D721Med (cell line): ENCODE measurements around the gene SH2B3.

ENCODE experiments used
- DNase-seq: peaks from one replicate; pipeline ENCODE4 v3.0.0; 2011; ENCODE audit warnings: low spot score; ENCODE audit not compliant: insufficient read length
- FAIRE-seq: peaks from 2 replicates; lab custom pipeline; 2011; peaks lifted over from hg19 to GRCh38; lab: Jason Lieb, UNC
- TF ChIP-seq, protein P1 (sequence below): IDR thresholded peaks from 2 replicates; pipeline ENCODE4 v1.5.1; 2012; ENCODE audit warnings: mild to moderate bottlenecking, control low read depth; ENCODE audit not compliant: insufficient read depth; ENCODE audit errors: missing control alignments

The SH2B3 gene

DNA sequence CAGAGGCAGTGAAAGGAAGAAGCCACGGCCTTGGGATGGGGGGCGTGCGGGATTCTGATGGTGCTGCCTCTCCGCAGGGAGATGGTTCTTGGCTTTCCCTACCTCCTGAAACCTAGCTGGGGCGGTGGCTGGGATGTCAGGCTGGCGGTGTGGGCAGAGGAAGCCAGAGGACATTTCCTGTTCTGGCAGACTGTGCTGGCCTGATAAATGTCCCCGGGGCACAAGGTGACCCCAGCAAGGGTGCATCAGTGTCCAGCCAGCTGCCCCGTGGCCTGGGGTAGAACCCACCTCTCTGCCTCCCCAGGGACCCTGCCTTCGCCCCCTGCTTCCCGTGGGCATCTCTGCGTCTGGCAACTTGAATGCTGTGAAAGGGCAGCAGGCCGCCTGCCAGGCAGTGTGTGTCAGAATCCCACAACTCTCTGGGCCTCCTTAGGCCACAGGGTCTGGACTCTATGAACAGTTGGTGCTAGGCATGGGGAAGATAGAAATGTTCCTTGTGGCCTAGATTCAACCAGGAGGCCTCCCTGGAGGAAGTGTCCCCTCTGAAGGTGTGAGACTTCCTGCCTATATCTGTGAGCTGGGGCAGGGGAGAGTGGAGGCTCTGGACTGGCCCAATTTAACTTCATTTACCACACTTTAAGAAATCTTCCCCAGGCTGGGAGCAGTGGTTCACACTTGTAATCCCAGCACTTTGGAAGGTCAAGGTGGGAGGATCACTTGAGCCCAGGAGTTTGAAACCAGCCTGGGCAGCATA lies 4.9 kb downstream of the SH2B3 start:
- no peak for DNase-seq
- no peak for FAIRE-seq
- TF ChIP-seq, protein P1, sequence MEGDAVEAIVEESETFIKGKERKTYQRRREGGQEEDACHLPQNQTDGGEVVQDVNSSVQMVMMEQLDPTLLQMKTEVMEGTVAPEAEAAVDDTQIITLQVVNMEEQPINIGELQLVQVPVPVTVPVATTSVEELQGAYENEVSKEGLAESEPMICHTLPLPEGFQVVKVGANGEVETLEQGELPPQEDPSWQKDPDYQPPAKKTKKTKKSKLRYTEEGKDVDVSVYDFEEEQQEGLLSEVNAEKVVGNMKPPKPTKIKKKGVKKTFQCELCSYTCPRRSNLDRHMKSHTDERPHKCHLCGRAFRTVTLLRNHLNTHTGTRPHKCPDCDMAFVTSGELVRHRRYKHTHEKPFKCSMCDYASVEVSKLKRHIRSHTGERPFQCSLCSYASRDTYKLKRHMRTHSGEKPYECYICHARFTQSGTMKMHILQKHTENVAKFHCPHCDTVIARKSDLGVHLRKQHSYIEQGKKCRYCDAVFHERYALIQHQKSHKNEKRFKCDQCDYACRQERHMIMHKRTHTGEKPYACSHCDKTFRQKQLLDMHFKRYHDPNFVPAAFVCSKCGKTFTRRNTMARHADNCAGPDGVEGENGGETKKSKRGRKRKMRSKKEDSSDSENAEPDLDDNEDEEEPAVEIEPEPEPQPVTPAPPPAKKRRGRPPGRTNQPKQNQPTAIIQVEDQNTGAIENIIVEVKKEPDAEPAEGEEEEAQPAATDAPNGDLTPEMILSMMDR, result no peak

DNA sequence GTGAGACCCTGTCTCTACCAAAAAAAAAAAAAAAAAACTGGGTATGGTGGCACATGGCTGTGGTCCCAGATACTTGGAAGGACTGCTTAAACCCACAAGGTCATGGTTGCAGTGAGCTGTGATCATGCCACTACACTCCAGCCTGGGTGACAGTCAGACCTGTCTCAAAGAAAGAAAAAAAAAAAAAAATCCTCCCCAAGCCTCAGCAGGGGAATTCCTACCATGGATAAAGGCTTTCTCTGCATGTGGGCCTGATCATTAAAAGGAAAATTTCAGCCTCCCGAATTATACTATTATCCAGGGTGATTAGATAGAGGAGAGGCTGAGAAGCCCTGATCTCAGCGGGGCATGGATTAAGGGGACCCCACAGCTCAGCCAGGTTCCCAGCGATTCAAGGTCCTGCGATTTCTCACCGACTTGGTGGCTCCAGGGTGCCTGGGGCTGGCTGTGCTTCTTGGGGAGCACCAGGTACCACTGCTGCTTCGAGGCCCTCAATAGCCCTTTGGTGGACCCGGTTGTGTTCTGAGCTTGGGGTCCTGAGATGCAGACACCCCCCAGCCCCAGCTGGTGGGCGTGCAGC lies 5.6 kb downstream of the SH2B3 start:
- FAIRE-seq (no peak), DNase-seq (no peak)
- TF ChIP-seq, protein P1, result no peak

DNA sequence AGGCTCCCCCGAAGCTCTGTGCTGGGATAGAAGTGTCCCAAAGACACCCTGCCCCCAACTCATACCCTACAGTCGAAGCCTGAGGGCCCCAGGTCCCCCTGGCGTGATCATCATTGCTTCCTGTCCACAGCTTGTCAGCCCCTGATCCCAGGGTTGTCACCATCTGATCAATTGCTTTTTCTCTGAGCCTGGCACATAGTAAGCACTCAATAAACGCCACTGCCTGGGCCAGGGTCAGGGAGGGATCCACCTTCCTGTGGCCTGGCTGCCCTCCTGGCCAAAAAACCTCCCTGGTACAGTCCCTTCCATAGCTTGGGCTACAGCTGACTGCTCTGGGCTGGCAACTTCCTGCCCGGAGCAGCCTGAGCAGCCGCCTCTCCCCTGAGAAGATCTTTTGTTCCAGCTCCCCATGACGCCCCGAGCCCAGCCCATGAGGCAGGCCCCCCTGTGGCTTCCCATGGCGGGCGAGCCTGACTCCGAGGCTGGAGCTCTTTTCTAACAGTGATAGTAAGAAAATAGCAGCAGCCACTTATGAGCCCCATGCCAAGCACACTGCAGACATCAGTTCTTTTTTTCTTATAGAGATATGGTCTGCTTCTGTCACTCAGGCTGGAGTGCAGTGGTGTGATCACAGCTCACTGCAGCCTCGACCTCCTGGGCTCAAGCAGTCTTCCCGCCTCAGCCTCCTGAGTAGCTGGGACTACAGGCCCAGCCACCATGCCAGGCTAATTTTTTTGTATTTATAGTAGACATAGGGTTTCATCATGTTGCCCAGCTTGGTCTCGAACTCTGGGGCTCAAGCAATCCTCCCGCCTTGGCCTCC lies 6.5 kb downstream of the SH2B3 start:
- TF ChIP-seq, protein P1, result no peak
- no peak for DNase-seq
- FAIRE-seq, result no peak

DNA sequence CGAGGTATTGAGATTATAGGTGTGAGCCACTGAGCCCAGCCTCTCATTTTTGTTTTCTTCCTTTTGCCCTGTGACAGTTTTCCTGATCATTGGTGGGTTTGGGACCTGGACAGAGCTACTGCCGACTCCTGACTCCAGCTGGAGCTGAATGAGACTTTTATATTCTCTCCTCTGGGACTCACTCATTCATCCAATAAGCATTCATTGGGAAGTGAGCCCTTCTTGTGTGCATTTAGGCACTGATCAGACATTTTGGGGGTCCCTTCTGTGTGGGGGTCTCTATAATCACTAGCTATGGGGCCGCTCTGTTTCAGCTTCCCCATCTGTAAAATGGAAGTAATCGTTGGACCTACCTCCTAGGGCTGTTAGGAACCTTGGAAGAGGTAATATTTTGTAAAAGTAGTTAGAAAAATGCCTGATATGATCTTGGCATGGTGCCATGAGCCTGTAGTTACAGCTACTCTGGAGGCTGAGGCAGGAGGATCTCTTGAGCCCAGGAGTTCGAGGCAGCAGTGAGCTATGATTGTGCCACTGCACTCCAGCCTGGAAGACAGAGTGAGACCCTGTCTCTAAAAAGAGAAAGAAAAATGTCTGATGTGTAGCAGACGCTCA lies 7.2 kb downstream of the SH2B3 start:
- DNase-seq (no peak), FAIRE-seq (no peak)
- TF ChIP-seq, protein P1, result no peak

DNA sequence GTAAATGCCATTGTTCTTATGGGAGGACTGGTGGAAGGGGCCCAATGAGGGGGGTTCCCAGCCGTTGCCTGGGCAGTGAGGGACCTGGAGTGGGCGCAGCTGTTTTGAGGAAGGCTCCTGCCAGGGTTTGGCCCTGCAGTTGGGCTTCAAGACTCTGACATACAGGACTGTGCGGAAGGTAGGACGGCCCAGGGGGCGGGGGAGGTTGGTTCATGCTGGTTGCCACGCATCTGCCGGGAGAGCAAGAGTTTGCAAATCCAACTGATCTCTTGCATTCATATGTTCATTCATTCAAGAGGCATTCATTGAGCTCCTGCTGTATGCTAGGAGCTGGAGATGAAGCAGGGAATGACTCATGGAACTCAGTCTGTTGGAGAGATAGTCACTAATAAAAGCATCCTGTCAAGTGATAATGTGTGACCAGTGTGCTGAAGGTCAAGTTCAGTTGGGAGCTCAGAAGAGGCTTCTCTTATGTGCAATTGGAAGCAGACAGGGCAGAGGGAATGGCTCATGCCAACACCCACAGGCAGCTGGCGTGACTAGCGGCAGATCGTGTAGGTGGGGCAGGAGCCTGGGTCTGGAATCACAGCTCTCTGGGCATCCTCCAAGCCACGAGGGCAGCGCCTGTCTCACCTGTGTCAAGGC lies 7.8 kb downstream of the SH2B3 start:
- DNase-seq (no peak), FAIRE-seq (no peak)
- TF ChIP-seq, protein P1, result no peak

DNA sequence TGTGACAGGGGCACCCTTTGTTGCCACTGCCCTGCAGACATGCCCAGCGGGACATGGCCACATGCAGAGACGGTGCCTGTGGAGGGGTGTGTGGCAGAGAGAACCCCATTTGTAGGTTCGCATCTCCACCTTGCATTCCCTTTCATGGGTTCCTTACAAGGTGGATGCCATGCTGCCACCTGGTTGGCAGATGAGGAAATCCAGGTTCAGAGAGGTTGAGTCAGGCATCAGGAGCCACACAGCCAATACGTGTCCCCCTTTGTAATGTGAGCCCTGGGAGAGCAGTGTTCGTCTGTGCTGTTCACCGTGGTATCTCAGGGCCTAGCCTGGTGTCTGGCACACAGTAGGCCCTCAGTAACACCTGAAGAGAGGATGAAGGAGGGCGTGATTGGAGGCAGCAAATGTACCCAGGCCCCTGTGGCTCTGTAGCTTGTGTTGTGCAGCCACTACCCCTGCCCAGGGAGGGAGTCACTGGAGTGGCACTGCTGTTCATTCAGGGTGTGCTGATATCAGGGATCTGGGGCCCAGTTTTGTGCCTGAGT lies 9.1 kb downstream of the SH2B3 start:
- FAIRE-seq (no peak), DNase-seq (no peak)
- TF ChIP-seq, protein P1, result no peak
